Measurements from ENCODE around the gene AGO1.
"Not testable (repeated sequence)": the region's sequence is repeated elsewhere in the genome, so short reads cannot be mapped to it uniquely, and the experiment has no call there.

AGO1 gene

GRCh38 chr1:35869245-35869950, 13.6 kb upstream of the AGO1 start:
- DNase-seq = not testable (repeated sequence)

DNA sequence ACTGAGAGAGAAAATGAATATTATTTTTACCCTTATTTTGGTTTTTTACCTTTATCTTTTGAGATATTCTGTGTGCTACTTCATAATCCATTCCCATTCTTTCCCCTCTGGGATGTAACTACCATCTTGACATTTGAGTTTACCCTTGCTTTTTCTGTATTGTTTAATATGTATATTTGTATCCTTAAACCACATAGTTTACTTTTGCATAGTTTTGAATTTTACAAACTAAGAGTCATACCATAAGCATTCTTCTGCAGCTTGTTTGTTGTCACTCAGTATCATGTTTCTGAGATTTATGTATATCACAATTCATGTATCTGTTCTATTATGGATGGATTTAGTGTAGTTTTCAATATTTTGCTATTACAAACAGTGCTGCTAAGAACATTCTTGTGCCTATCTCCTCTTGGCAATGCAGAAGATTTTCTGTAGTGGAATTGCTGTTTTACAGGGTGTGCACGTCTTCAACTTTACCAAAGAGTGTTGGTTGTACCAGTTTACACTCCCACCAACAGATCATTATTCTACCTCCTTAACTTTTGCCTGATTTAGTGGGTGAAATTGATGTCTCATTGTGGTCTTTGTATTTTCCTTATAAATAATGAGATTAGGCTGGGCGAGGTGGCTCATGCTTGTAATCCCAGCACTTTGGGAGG, 12.2 kb upstream of the AGO1 start:
- no peak for DNase-seq

DNA sequence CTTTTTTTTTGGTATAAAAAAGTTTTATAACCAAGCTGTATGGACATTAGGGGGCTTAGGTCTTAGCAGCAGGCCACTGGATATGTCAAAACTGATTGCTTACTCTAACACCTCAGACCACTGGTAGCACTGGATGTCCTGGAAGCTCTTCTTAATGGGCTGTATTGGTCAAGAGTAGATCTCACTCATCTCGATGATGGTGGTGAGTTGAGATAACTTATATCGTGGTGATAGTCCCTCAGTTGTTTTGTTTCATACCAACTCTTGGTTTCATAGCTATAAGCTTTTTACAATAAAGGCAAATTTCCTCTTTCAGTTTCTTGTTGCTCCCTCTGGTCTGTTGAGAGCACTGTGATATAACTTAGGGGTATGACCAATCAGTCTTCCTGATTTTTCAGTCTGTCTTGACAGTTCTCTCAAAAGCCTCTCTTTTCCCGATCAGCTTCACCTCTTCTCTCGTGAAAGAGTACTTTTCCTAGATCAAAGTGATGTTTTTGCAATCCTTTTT, 9.7 kb upstream of the AGO1 start:
- DNase-seq = no peak

- not testable (repeated sequence) for DNase-seq
Observed at GRCh38 chr1:35874115-35874514, 8.9 kb upstream of the AGO1 start.

- no peak for DNase-seq
Observed at GRCh38 chr1:35876988-35877387, 6.0 kb upstream of the AGO1 start.

DNA sequence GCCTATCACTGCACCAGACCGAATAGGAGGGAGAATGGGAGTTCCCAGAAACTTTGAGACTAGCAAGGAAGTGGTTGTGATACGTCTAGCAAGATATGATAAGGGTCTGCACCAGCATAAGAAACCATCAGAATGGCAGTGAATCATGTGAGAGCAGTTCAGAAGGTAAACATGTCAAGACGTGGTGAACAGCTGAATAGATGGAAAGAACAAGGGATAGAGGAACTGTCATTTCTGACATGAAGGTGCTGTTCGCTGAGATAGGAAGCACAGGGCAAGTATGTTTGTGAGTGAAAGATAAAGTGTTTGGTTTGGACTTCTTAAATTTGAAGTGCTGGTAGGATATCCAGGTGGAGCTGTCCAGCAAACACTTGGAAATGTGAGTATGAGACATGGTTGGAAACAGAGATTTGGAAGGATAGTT, 1.1 kb upstream of the AGO1 start:
- DNase-seq = no peak

DNA sequence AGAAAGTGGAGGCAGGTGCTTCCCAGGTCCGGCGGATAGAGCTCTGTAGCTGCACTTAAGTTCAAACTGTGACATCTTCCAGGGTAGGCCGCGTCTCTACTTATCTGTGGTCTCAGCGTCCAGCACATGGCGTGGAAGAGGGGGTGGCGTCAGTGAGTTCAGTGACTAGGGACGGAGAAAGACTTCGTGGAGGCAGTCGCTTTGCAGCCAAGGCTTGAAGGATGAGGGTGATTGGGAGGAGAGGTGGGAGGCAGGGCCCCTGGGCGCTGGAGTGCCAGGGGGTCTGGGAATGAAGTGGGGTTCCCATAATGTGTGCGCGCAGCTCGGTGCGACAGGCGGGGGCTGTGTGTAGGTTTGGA, 444 bp upstream of the AGO1 start:
- DNase-seq = no peak

DNA sequence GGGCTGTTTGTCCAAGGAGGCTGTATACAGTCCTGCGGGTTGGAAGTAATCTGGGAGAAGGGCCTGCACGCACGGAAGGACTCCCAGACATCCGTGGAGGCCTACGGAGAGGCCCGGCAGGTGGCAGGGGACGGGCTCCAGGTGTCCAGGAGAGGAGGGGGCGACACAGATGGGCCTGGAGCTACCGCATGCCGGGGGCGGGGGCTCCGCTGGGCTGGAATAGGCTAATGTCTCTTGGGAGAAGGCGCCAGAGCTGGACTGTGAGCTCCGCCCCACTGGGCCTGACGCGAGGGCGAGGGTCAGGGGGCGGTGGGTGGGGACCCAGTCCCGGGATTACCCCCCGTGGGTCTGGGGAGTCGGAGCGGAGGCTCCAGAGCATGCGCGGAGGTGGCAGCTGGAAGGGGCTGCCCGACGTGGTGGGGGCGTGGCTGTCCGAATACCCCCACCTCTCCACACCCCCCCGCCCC, 659 bp downstream of the AGO1 start:
- DNase-seq = peak; percentile 34

- DNase-seq = no peak
Observed at GRCh38 chr1:35884934-35885333, 1.9 kb downstream of the AGO1 start.

DNA sequence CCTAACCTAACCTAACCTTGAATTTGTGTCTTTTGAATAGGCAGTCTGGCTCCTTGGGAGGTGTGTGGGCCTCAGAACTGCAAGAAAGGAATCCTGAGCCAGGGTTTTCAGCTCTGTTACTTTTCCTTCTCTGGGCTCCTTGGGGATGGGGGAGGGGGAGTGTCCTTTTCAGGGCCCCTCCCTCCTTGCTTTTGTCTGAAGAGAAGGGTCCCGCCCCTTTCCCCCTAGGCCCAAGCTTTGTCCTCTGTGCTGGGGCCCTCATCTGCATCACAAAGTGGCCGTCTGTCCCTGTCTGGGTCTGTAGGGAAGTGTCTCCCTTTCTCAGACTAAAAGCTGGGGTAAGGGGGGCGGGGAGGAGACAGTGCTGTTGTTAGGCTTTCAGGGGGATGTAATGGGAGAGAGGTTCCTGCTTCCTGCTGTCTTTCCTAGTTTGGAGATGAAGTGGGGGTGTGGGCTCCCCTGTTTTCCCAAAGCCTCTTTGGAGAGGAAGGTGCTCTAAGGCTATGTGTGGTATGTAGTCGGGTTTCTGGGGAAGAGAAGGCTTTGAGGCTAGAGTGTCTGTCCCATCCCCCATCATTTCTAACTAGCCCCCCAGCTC, 3.1 kb downstream of the AGO1 start:
- DNase-seq = no peak

GRCh38 chr1:35886577-35887431, 3.8 kb downstream of the AGO1 start:
- no peak for DNase-seq

- no peak for DNase-seq
Observed at GRCh38 chr1:35887508-35887907, 4.5 kb downstream of the AGO1 start.

DNA sequence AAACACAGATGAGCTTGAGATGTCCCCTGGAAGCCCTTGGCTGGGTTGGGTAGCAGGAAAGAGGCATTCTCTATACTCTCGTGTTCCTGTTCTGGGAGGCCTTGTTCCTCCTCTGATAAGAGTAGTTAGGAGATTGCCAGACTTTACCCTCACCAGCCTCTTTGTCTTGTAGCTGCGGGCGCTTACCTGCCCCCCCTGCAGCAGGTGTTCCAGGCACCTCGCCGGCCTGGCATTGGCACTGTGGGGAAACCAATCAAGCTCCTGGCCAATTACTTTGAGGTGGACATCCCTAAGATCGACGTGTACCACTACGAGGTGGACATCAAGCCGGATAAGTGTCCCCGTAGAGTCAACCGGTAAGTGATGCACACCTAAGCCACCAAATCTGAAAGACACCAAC, 5.2 kb downstream of the AGO1 start:
- no peak for DNase-seq

DNA sequence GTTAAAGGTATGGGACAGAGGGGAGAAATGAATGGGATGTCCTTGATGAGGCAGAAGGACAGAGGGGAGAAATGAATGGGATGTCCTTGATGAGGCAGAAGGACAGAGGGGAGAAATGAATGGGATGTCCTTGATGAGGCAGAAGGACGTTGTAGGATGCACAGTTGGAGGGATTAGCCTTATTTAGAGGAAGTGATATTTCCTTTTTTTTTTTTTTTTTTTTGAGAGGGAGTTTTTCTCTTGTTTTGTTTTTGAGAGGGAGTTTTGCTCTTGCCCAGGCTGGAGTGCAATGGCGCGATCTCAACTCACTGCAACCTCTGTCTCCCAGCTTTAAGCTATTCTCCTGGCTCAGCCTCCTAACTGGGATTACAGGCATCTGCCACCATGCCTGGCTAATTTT, 6.0 kb downstream of the AGO1 start:
- DNase-seq = not testable (repeated sequence)

DNA sequence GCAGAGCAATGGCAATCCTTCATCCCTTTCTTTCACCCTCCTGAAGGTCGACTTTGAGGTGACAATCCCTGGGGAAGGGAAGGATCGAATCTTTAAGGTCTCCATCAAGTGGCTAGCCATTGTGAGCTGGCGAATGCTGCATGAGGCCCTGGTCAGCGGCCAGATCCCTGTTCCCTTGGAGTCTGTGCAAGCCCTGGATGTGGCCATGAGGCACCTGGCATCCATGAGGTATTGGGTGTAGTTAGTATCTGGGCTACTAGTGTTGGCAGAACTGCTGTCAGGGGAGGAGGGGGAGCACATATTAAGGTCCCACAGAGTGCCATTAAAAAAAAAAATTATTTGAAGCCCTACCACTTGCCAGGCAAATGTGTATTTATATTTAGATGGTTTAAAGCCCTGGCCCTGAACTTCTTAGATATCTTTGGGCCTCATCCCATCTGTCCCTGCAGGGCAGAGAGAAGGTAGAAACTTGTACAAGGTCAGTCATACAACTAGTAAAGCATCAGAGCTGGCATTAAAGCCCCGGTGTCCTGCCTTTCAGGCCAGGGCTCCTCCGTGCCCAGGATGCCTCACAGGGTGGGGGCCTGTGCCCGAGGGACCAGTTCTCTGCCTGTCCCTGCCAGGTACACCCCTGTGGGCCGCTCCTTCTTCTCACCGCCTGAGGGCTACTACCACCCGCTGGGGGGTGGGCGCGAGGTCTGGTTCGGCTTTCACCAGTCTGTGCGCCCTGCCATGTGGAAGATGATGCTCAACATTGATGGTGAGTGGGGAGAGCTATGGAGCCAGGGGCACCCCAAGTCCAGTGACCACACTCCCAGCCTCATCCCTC, 10.3 kb downstream of the AGO1 start:
- no peak for DNase-seq

GRCh38 chr1:35894183-35894582, 11.2 kb downstream of the AGO1 start:
- no peak for DNase-seq

DNA sequence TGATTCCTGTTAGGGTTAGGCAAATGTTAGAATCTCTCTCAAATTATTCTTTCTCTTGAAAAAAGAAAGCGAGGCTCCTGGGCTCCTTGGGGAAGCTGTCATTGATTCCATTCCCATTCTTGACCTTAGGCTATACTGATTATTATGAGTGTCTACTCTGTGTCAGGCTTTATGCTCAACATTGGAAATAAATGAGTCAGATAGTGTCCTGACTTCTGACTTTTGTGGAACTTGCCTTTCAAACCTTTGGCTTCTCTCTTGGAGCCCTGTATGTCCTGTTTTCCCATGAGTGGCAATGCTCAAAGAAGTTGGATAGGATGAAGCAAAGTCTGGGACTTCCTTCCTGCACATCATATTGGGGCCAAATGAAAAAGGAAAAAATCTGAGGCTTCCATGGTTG, 11.6 kb downstream of the AGO1 start:
- no peak for DNase-seq

GRCh38 chr1:35899941-35900340, 16.9 kb downstream of the AGO1 start:
- no peak for DNase-seq

DNA sequence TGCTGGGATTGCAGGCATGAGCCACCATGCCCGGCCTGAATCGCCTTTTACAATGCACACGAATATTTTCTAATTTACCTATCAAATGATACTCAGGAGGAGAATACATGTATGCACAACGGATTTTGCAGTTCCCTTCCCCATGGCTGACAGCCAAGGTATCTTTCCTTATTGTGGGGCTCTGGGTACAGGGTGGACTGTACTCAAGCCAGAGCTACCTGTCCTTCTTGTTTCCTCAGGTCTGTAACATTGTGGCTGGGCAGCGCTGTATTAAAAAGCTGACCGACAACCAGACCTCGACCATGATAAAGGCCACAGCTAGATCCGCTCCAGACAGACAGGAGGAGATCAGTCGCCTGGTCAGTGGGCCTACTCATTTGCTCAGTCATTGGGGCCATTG, 18.2 kb downstream of the AGO1 start:
- DNase-seq = no peak

DNA sequence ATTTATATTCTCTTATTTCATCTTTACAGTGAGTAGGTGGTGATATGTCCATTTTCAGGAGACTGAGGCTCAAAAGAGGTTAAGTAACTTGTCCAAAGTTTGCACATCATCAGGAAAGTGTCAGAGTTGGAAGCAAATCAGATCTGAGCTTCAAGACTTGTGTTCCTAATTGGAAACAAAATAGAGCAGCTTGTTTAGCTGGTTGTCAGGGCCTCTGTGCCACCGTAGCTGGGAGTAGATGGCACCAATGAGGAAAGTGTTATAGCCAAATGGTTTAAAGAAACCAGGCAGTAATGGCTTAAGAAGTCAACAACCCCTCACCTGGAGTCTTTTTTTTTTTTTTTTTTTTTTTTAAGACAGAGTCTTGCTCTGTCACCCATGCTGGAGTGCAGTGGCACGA, 19.7 kb downstream of the AGO1 start:
- no peak for DNase-seq

- no peak for DNase-seq
Observed at GRCh38 chr1:35914717-35915116, 31.7 kb downstream of the AGO1 start.

DNA sequence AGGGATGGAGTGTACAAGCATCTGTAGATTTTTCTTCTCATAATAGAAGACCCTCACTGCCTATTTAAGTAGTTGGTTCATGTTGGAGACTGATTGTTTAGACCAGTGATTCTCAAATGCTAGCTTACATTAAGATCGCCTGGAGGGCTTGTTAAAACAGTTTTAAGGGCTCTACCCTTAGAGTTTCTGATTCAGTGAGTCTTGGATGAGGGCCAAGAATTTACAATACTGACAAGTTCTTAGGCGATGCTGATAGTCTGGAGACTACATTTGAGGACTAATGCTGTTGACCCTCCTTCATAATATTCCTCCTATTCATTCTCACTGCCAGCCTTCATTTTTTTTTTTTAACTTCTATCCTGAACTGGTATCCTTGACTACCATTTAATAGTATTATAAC, 32.7 kb downstream of the AGO1 start:
- DNase-seq = no peak

Measured in T-helper 9 cell (primary cell).